Measurements from ENCODE around the gene P2RX5. TPM values are rescaled to one million over a fixed set of nuclear protein-coding genes. Genes with fewer than 3 reads are reported as not detected.
A peak's percentile ranks its signal among the peaks of the same experiment; 100 is the strongest.
"Not testable (repeated sequence)": the region's sequence is repeated elsewhere in the genome, so short reads cannot be mapped to it uniquely, and the experiment has no call there.

Gene P2RX5
- total and polyA plus RNA-seq, 2 donors from 2014 or later, result 8.4 TPM; not detected in 1

GRCh38 chr17:3735515-3735914 is 39.6 kb upstream of the P2RX5 start:
- no peak for FAIRE-seq
- Histone ChIP-seq H3K36me3 (ENCODE audit: control insufficient read depth in 2 of 3, insufficient read depth in 3 of 3, low read length in 3 of 3) (no peaks in the 10 kb centered on the region), H3K4me1 (ENCODE audit: control insufficient read depth in 2 of 3, insufficient read depth in 2 of 3, low read depth in 1 of 3, low read length in 3 of 3) (peaks cover 0 to 7% (median 6%) of the 10 kb centered on the region in 3 donors), H3K27ac (ENCODE audit: low read depth in 2 of 2, low read length in 2 of 2) (no peak overlapping the region), H3K27me3 (ENCODE audit: control insufficient read depth, insufficient read depth, low read length) (no peaks in the 10 kb centered on the region), H3K9me3 (ENCODE audit: control insufficient read depth in 2 of 3, insufficient read depth in 1 of 3, low read length in 3 of 3) (no peaks in the 10 kb centered on the region), H3K9ac (ENCODE audit: low read length in 3 of 3) (no peak overlapping the region), H3K4me3 (ENCODE audit: low read length in 3 of 3) (no peak overlapping the region)
- intact Hi-C loops (cut with DNase I), result loop anchor here (10.0 kb wide), 1 partner anchor 109 kb away; the partner anchor contains the start of gene NCBP3
- DNase-seq, result no peak
- no peak for TF ChIP-seq CTCF (IDR thresholded peaks at IDR 0.05; ENCODE audit: borderline replicate concordance, extremely low read depth, insufficient read depth)

GRCh38 chr17:3734911-3735276 is 38.9 kb upstream of the P2RX5 start:
- intact Hi-C loops (cut with DNase I), result loop anchor here (10.0 kb wide), 1 partner anchor 110 kb away; the partner anchor contains the start of gene NCBP3
- not testable (repeated sequence) for FAIRE-seq; H3K4me1 ChIP-seq (ENCODE audit: control insufficient read depth in 2 of 3, insufficient read depth in 2 of 3, low read depth in 1 of 3, low read length in 3 of 3); H3K27ac ChIP-seq (ENCODE audit: low read depth in 2 of 2, low read length in 2 of 2); H3K9me3 ChIP-seq (ENCODE audit: control insufficient read depth in 2 of 3, insufficient read depth in 1 of 3, low read length in 3 of 3); H3K9ac ChIP-seq (ENCODE audit: low read length in 3 of 3); H3K4me3 ChIP-seq (ENCODE audit: low read length in 3 of 3); DNase-seq; H3K36me3 ChIP-seq (ENCODE audit: control insufficient read depth in 2 of 3, insufficient read depth in 3 of 3, low read length in 3 of 3); H3K27me3 ChIP-seq (ENCODE audit: control insufficient read depth, insufficient read depth, low read length)

- DNase-seq (peak in 4 of 5 donors; percentile 35 to 90 (median 69)), FAIRE-seq (no peak)
- Histone ChIP-seq H3K27me3 (ENCODE audit: control insufficient read depth, insufficient read depth, low read length) (no peaks in the 10 kb centered on the region), H3K27ac (ENCODE audit: low read depth in 2 of 2, low read length in 2 of 2) (no peak overlapping the region), H3K9ac (ENCODE audit: low read length in 3 of 3) (no peak overlapping the region), H3K9me3 (ENCODE audit: control insufficient read depth in 2 of 3, insufficient read depth in 1 of 3, low read length in 3 of 3) (no peaks in the 10 kb centered on the region), H3K4me3 (ENCODE audit: low read length in 3 of 3) (no peak overlapping the region), H3K36me3 (ENCODE audit: control insufficient read depth in 2 of 3, insufficient read depth in 3 of 3, low read length in 3 of 3) (no peaks in the 10 kb centered on the region), H3K4me1 (ENCODE audit: control insufficient read depth in 2 of 3, insufficient read depth in 2 of 3, low read depth in 1 of 3, low read length in 3 of 3) (no peaks in the 10 kb centered on the region)
- intact Hi-C loops (cut with DNase I), result loop anchor here (10.0 kb wide), 1 partner anchor 113 kb away; the partner anchor contains the start of gene NCBP3
- TF ChIP-seq CTCF (IDR thresholded peaks at IDR 0.05; ENCODE audit: borderline replicate concordance, extremely low read depth, insufficient read depth), result no peak
These were observed 36.3 kb upstream of the P2RX5 start for GRCh38 chr17:3732210-3732621.

- Histone ChIP-seq H3K9ac (ENCODE audit: low read length in 3 of 3) (no peak overlapping the region), H3K9me3 (ENCODE audit: control insufficient read depth in 2 of 3, insufficient read depth in 1 of 3, low read length in 3 of 3) (no peaks in the 10 kb centered on the region), H3K36me3 (ENCODE audit: control insufficient read depth in 2 of 3, insufficient read depth in 3 of 3, low read length in 3 of 3) (no peaks in the 10 kb centered on the region), H3K4me1 (ENCODE audit: control insufficient read depth in 2 of 3, insufficient read depth in 2 of 3, low read depth in 1 of 3, low read length in 3 of 3) (no peaks in the 10 kb centered on the region), H3K4me3 (ENCODE audit: low read length in 3 of 3) (no peak overlapping the region), H3K27me3 (ENCODE audit: control insufficient read depth, insufficient read depth, low read length) (no peaks in the 10 kb centered on the region), H3K27ac (ENCODE audit: low read depth in 2 of 2, low read length in 2 of 2) (no peak overlapping the region)
- intact Hi-C loops (cut with DNase I), result loop anchor here (10.0 kb wide), 1 partner anchor 114 kb away; the partner anchor contains the start of gene NCBP3
- no peak for TF ChIP-seq CTCF (IDR thresholded peaks at IDR 0.05; ENCODE audit: borderline replicate concordance, extremely low read depth, insufficient read depth)
- FAIRE-seq, result no peak
- peak in 2 of 5 donors; percentile 21 to 64 for DNase-seq
These were observed 35.0 kb upstream of the P2RX5 start for GRCh38 chr17:3730881-3731429.

Data from kidney (tissue), 14 donors.